Keratinocyte (primary cell): ENCODE data around the gene C16orf86. TPM values are rescaled to one million over a fixed set of nuclear protein-coding genes. Genes with fewer than 3 reads are reported as not detected.

Experiments used
- DNase-seq: peaks from one replicate; pipeline ENCODE4 v3.0.0-alpha.2; 2011; ENCODE audit warnings: low read depth, missing footprints, low spot score
- FAIRE-seq: peaks from 2 replicates; lab custom pipeline; 2011; peaks lifted over from hg19 to GRCh38; lab: Jason Lieb, UNC
- H2AFZ ChIP-seq: 2 replicates; pipeline ENCODE4 v1.6.0; 2012; ENCODE audit warnings: low read length, control low read depth, inconsistent platforms; ENCODE audit not compliant: control insufficient read depth
- H3K27ac ChIP-seq: 2 replicates; pipeline ENCODE4 v1.5.1; 2011; ENCODE audit warnings: low read length; ENCODE audit not compliant: control insufficient read depth, insufficient read depth
- H3K27me3 ChIP-seq: 3 replicates; pipeline ENCODE4 v1.6.0; 2011; ENCODE audit warnings: low read length; ENCODE audit not compliant: control insufficient read depth, insufficient read depth; ENCODE audit errors: extremely low read depth
- H3K36me3 ChIP-seq, 2 experiments: 2 replicates in 1 of 2; 3 replicates in 1 of 2; pipeline ENCODE4 v1.5.1; 2011; ENCODE audit warnings: low read length in 2 of 2, mild to moderate bottlenecking in 1 of 2; ENCODE audit not compliant: control insufficient read depth in 2 of 2, insufficient read depth in 2 of 2; ENCODE audit errors: extremely low read depth in 1 of 2
- H3K4me1 ChIP-seq: 3 replicates; pipeline ENCODE4 v1.5.1; 2011; ENCODE audit warnings: low read length; ENCODE audit not compliant: control insufficient read depth, insufficient read depth; ENCODE audit errors: extremely low read depth
- H3K4me2 ChIP-seq: 3 replicates; pipeline ENCODE4 v1.6.0; 2011; ENCODE audit warnings: low read depth, low read length; ENCODE audit not compliant: control insufficient read depth, insufficient read depth; ENCODE audit errors: extremely low read depth
- H3K4me3 ChIP-seq, 3 experiments: fragments of 200-600 bp in 1 of 3; sonication (generic) in 1 of 3; 2 replicates in 2 of 3; 3 replicates in 1 of 3; pipeline ENCODE4 v1.5.1; 2011 to 2016; ENCODE audit warnings: low read length in 3 of 3, mild to moderate bottlenecking in 3 of 3, control low read depth in 2 of 3, inconsistent platforms in 1 of 3, low read depth in 1 of 3, mixed read lengths in 1 of 3, mixed run types in 1 of 3, moderate library complexity in 1 of 3; ENCODE audit not compliant: control insufficient read depth in 2 of 3, insufficient read depth in 2 of 3; ENCODE audit errors: extremely low read depth in 1 of 3
- H3K79me2 ChIP-seq: 2 replicates; pipeline ENCODE4 v1.6.0; 2012; ENCODE audit warnings: low read length; ENCODE audit not compliant: control insufficient read depth, insufficient read depth
- H3K9ac ChIP-seq: 3 replicates; pipeline ENCODE4 v1.6.0; 2011; ENCODE audit warnings: low read length; ENCODE audit not compliant: control insufficient read depth, insufficient read depth; ENCODE audit errors: extremely low read depth
- H3K9me1 ChIP-seq: 3 replicates; pipeline ENCODE4 v1.6.0; 2011; ENCODE audit warnings: low read length; ENCODE audit not compliant: control insufficient read depth, insufficient read depth; ENCODE audit errors: extremely low read depth
- H3K9me3 ChIP-seq: 2 replicates; pipeline ENCODE4 v1.5.1; 2012; ENCODE audit warnings: low read depth, low read length; ENCODE audit not compliant: control insufficient read depth
- H4K20me1 ChIP-seq: 3 replicates; pipeline ENCODE4 v1.6.0; 2011; ENCODE audit warnings: low read length; ENCODE audit not compliant: control insufficient read depth, insufficient read depth; ENCODE audit errors: extremely low read depth
- EZH2 ChIP-seq: IDR thresholded peaks from one replicate; pipeline ENCODE4 v1.6.1; 2012; ENCODE audit warnings: inconsistent platforms, mild to moderate bottlenecking, low read length, moderate library complexity
- dilution Hi-C: fragments of 300-500 bp; cut with MboI; formaldehyde crosslinking; loops from one replicate; pipeline ENCODE4 v1.7.0; 2020; ENCODE audit warnings: low sequenced_read_pairs; ENCODE audit not compliant: extremely low pct_ligation_motif_present
- polyA plus RNA-seq, 5 experiments: library from polyadenylated mRNA; depleted of rRNA in 3 of 5; stranded (reverse) in 3 of 5; stranded (forward) in 1 of 5; unstranded in 1 of 5; fragments of >200 nt; gene quantifications; 1 replicate in 1 of 5; 2 replicates in 3 of 5; 3 replicates in 1 of 5; pipeline versions ENCODE4 v1.2.1 to v1.2.3, GENCODE V29; 2011 to 2012; ENCODE audit warnings: missing spikeins in 2 of 5, low read depth in 1 of 5, low replicate concordance in 1 of 5
- TF ChIP-seq, protein P1 (sequence below), 3 experiments: IDR thresholded peaks in 1 of 3; conservative IDR thresholded peaks in 1 of 3; optimal IDR thresholded peaks in 1 of 3; 2 replicates in 2 of 3; 3 replicates in 1 of 3; pipeline versions ENCODE3 to v1.5.1; 2011; ENCODE audit warnings: low read length in 3 of 3, mild to moderate bottlenecking in 3 of 3, moderate library complexity in 2 of 3, control low read depth in 1 of 3, inconsistent platforms in 1 of 3; ENCODE audit not compliant: insufficient read depth in 2 of 3; ENCODE audit errors: extremely low read depth in 1 of 3

C16orf86 gene
- polyA plus RNA-seq, 1 donor (not counting 4 experiments of a cell fraction or from before 2014, with no cell fraction given), result 0.17 TPM

DNA sequence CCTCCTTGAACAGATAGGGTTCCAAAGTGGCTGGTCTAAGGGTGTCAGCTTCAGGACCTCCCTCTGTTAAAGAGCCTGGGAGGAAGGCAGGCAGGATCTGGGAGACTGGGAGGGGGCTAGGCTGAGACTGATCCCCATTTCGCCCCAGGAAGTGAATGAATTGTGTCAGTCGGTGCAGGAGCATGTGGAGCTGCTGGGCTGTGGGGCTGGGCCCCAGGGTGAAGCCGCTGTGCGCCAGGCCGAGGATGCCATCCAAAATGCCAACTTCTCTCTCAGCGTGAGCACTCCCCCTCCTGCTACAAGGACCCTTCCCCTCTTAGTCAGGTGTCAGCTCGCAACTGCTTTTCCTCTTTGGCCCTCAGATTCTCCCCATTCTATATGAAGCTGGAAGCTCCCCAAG is 15.6 kb upstream of the C16orf86 start:
- Histone ChIP-seq H3K9me3 (no peaks in the 10 kb centered on the region), H3K4me1 (no peaks in the 10 kb centered on the region), H3K9ac (no peak overlapping the region), H3K27me3 (peaks cover 89% of the 10 kb centered on the region), H3K4me3 (no peak overlapping the region), H3K9me1 (no peaks in the 10 kb centered on the region), H3K27ac (no peak overlapping the region), H4K20me1 (peaks cover 2% of the 10 kb centered on the region), H3K79me2 (no peaks in the 10 kb centered on the region), H2AFZ (no peak overlapping the region), H3K4me2 (no peak overlapping the region), H3K36me3 (no peaks in the 10 kb centered on the region)
- TF ChIP-seq EZH2, result no peak
- TF ChIP-seq, protein P1, sequence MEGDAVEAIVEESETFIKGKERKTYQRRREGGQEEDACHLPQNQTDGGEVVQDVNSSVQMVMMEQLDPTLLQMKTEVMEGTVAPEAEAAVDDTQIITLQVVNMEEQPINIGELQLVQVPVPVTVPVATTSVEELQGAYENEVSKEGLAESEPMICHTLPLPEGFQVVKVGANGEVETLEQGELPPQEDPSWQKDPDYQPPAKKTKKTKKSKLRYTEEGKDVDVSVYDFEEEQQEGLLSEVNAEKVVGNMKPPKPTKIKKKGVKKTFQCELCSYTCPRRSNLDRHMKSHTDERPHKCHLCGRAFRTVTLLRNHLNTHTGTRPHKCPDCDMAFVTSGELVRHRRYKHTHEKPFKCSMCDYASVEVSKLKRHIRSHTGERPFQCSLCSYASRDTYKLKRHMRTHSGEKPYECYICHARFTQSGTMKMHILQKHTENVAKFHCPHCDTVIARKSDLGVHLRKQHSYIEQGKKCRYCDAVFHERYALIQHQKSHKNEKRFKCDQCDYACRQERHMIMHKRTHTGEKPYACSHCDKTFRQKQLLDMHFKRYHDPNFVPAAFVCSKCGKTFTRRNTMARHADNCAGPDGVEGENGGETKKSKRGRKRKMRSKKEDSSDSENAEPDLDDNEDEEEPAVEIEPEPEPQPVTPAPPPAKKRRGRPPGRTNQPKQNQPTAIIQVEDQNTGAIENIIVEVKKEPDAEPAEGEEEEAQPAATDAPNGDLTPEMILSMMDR (optimal IDR thresholded peaks at IDR 0.05 in 1 of 3, IDR thresholded peaks at IDR 0.05 in 1 of 3, conservative IDR thresholded peaks at IDR 0.05 in 1 of 3; ENCODE audit: extremely low read depth in 1 of 3, insufficient read depth in 2 of 3, low read length in 3 of 3), result no peak
- dilution Hi-C loops, result no loop called here
- FAIRE-seq, result no peak
- no peak for DNase-seq

DNA sequence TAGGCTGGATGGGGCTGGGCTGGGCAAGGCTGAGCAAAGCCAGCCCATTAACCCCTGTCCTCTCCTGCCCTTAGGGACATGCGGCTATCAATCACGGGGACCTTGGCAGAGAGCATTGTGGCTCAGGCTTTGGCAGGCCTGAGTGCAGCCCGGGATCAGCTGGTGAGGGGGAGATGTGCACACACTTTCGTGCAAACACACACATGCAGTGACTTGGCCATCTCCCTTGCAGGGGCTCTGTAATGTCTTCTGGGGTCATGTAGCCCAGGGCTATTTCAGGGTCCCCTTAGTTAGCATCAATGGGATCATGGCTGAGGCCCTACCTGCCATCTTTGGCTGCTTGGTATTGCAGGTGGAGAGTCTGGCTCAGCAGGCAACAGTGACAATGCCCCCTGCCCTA is 14.8 kb upstream of the C16orf86 start:
- peaks cover 2% of the 10 kb centered on the region for H4K20me1 ChIP-seq
- H3K79me2 ChIP-seq, result no peaks in the 10 kb centered on the region
- H3K9ac ChIP-seq, result no peak overlapping the region
- TF ChIP-seq EZH2, result no peak
- TF ChIP-seq, protein P1 (optimal IDR thresholded peaks at IDR 0.05 in 1 of 3, IDR thresholded peaks at IDR 0.05 in 1 of 3, conservative IDR thresholded peaks at IDR 0.05 in 1 of 3; ENCODE audit: extremely low read depth in 1 of 3, insufficient read depth in 2 of 3, low read length in 3 of 3), result no peak
- H2AFZ ChIP-seq, result no peak overlapping the region
- dilution Hi-C loops, result no loop called here
- H3K27me3 ChIP-seq, result peaks cover 81% of the 10 kb centered on the region
- H3K4me1 ChIP-seq, result no peaks in the 10 kb centered on the region
- no peak overlapping the region for H3K4me2 ChIP-seq
- no peaks in the 10 kb centered on the region for H3K9me3 ChIP-seq
- H3K4me3 ChIP-seq, result no peak overlapping the region
- H3K9me1 ChIP-seq, result no peaks in the 10 kb centered on the region
- no peaks in the 10 kb centered on the region for H3K36me3 ChIP-seq
- H3K27ac ChIP-seq, result no peak overlapping the region
- no peak for FAIRE-seq
- DNase-seq, result no peak
